Measurements from ENCODE around the gene NOXRED1. TPM values are rescaled to one million over a fixed set of nuclear protein-coding genes. Genes with fewer than 3 reads are reported as not detected.

The NOXRED1 gene, protein sequence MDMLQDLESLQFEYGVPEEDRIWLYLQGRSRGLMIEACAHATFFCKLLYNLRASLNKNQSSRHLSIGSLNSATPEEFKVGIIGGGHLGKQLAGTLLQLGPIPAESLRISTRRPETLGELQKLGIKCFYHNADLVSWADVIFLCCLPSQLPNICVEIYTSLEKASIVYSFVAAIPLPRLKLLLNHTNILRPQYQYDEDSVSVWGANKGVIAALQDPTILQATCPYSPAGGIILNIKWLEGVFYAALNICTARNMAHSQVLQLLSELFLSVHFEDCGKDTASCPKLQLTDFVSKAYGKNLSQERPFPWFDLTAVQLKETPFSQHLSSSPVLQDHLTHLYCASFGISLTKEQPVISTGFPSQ
- under 1 TPM; 0.27 to 0.30 TPM for total RNA-seq

DNA sequence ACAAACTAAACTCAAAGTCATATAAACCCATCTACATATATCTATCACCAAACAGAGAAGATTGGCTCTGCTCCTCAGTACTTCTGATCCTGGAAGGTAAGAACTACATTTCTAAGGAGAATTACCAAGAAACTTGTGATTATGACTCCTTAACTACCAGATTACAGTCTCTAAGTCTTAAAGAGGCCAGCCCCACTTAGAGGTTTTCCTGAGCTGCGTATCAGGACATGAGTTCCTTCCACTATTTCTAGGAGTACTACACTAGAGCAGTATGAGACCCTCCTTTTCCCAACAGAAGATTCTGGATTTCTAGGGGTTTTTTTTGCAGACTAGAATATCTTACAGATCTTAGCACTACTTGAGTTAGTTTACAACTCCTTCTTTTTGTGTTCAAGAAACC is at the start of gene NOXRED1:
TSS of gene NOXRED1 (minus strand) at position 101 of the 400 bp plus-strand sequence. CDS start 634 bp downstream, outside the sequence.
- ChIA-PET CTCF (no interaction called here), POLR2A (no interaction called here)

DNA sequence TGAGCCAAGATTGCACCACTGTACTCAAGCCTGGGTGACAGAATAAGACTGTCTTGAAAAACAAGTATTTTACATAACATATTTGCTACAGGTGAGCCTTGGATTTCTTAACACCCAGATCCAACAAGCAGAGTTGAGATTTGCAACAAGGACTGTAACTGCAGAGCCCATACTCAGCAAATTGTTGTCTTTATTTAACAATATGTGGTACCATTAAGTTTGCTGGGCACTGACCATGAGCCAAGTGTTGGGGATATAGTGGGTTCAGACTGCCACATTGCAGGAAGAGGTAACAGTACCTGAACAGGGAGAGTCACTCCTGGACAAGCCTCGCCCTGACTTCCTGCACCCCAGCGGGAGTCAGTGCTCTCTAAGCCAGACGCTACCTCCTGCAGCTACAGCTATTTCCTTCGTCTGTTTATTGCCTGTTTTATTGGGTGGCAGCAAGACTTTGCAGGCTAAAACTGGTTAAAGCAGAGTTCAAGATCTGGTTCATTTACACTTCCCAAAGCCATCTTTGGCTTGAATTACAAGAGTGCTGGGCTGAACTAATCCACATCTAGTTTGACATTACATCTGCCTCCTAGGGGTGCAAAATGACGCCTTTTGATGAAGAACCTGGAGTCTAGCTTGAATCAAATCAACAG is 47.0 kb upstream of the NOXRED1 start:
- CTCF ChIA-PET = no interaction called here
- POLR2A ChIA-PET = interaction anchor here (0.5 kb wide), 1 partner anchor 10 kb away, joined by 3 read pairs; no protein-coding TSS in a partner anchor

DNA sequence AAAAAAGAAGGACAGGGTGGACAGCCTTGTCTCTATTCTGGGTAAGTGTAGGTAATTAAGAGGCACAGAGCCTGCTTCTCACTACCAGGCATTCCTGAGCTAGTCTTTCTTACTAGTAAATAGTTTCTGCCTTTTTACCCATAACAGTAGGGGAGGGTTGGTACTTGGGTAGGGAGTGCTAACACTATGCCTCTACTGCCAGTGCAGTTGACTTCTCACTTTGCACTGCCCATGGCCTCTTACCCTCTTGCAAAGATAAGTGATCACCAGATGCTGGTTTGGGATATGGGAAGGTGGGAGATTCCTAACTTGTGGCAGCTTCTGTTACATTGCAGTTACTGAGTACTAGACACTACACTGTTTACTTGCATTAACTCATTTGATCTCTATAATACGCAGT is 46.2 kb upstream of the NOXRED1 start:
- ChIA-PET CTCF (interaction anchor here (1.3 kb wide), 1 partner anchor 18 kb away, joined by 3 read pairs; no protein-coding TSS in a partner anchor), POLR2A (no interaction called here)

DNA sequence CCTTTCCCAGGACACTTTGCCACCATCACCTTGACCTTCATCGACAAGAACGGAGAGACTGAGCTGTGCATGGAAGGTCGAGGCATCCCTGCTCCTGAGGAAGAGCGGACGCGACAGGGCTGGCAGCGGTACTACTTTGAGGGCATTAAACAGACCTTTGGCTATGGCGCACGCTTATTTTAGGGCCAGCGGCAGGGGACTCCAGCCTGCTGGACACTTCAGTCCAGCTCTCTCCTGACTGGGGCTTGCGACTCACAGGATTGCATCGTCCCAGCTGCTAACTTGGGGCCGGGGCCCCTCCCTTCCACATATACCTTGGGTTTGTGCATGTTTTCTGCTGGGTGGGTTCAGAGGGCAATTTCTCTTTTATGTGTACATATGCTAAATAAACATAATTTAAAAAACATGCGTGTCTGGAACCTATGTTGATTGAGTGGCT is 45.8 kb upstream of the NOXRED1 start:
- POLR2A ChIA-PET = no interaction called here
- CTCF ChIA-PET = interaction anchor here (1.3 kb wide), 1 partner anchor 18 kb away, joined by 3 read pairs; no protein-coding TSS in a partner anchor

DNA sequence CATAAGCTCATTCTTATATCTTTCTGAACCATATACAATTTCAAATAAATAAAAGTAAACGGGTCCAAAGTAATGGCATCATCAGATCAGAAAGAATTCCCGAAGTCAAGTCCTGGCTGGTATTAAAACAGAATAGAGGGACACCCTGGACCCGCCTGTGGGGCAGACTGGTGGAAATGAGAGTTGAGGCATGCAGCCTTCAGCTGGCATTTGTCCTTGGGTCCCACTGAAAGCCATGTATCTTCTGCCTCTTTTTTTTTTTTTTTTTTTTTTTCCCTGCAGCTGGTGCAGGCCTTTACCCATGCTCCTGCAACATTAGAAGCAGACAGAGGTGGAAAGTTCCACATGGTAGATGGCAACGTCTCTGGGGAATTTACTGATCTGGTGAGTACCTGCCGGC is 44.5 kb upstream of the NOXRED1 start:
- POLR2A ChIA-PET = no interaction called here
- CTCF ChIA-PET = interaction anchor here (1.0 kb wide), 1 partner anchor 224 kb away, joined by 3 read pairs; no protein-coding TSS in a partner anchor

DNA sequence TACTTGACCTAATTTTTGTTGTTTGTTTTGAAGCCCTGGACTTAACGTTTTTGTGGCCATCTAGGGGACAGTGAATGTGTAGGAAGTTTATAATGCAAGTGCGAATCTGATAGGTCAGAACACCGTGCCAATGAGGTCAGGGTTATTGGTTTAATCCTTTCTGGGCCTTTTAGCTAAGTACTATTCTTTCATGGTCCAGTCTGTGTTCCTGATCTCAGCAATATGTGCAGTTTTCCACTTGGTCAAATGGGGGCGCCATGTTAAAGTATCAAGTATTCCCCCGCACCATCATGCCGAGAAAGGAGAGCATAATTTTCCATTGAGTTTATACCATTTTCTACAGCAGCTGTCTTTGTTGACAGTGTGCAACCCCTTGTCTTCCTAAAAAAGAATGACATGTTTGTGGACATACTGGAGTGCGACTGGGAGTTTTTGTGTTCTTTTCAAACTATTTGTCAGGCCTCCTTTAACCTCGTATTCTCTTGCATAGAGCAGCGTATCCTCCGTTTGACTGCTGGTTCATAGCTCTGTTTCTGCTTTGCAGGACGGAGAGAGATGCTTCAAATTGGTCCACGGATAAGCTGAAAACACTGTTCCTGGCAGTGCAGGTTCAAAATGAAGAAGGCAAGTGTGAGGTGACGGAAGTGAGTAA is 35.9 kb upstream of the NOXRED1 start:
- CTCF ChIA-PET = interaction anchor here (1.0 to 1.6 kb wide), 5 partner anchors 48 to 249 kb away, joined by 3 to 4 read pairs (median 3); partner anchors contain the start of genes ALKBH1, GSTZ1, POMT2 and SLIRP
- POLR2A ChIA-PET = interaction anchor here (0.5 to 1.3 kb wide), 5 partner anchors 82 to 435 kb away, joined by 4 to 8 read pairs (median 5); partner anchors contain the start of genes GSTZ1, SAMD15 and TMED8

DNA sequence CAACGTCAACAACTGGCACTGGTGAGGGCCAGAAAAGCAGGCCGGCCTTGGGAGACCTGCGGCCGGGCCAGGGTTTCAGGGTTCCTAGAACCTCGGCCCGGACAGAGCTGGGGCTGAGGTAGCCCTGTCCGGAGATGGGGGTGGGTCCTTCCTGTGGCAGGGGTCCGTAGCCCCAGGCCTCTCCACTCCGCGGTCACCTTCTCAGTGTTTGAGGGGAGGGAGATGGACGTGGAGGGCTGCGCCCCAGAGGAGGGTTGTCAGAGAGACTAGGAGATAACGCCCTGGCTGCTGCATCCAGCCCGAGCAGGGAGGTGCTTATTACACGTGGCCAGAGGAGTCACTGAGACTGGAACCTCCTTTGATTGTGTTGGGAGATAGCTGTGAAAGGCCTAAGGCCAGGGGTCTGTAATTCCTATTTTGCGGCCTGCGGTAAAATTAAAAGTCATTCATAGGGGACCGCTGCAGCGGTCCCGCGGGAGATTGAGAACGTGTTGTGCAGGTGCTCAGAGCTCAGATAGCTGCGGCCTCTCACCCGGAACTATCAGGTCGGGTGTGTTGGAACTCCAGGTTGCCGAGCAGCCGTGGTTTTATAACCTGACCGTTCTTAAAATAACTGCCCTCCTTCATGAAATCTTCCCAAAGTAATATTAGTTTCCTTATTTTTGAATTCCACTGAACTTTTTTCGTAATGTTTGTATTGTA is 35.1 kb upstream of the NOXRED1 start:
- CTCF ChIA-PET = interaction anchor here (1.0 to 1.6 kb wide), 5 partner anchors 49 to 250 kb away, joined by 3 to 4 read pairs (median 3); partner anchors contain the start of genes ALKBH1, GSTZ1, POMT2 and SLIRP
- POLR2A ChIA-PET = interaction anchor here (0.5 to 1.3 kb wide), 7 partner anchors 14 to 434 kb away, joined by 3 to 8 read pairs (median 4); partner anchors contain the start of genes GSTZ1, SAMD15 and TMED8

DNA sequence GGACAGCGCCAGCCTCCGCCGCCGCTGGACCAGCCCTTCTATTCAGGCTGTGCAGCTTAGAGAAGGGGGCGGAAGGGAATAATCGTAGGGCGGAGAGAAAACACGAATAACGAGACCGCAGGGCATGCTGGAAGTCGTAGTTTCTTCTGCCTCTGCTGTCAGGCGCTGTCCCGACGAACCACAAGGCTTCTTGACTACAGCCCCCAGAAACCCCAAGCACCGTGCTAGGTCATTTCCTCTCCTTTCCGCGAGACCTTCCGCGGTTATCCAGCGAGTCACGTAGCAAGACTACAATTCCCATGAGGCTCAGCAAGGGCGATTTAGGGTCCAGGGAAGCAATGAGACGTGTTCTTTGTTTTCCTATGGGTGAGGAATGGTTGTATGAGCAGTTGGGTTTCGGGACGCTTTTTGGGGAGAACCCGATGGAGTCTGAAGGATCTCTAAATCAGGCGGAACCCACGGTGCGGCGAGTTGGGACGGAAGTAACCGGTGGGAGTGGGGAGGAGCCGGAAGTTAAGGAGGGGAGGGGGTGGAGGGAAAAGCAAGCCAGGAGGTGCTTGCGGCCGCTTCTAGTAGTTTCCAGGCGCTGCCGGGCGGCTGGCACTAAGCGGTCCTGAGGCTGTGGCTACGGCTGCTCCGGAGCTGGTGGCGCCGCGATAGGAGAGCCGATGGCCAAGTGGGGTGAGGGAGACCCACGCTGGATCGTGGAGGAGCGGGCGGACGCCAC is 34.4 kb upstream of the NOXRED1 start, which contains the start of the genes AHSA1 and VIPAS39:
TSS of gene AHSA1 (plus strand) at position 572 of the 727 bp plus-strand sequence. CDS start at position 669, 97 bp downstream.
TSS of gene VIPAS39 (minus strand) at position 80 of the 727 bp plus-strand sequence. CDS start 3,499 bp downstream, outside the sequence.
- POLR2A ChIA-PET = interaction anchor here (0.7 to 1.3 kb wide), 3 partner anchors 81 to 281 kb away, joined by 3 to 5 read pairs (median 4); partner anchors contain the start of genes SAMD15 and TMED8
- CTCF ChIA-PET = no interaction called here

DNA sequence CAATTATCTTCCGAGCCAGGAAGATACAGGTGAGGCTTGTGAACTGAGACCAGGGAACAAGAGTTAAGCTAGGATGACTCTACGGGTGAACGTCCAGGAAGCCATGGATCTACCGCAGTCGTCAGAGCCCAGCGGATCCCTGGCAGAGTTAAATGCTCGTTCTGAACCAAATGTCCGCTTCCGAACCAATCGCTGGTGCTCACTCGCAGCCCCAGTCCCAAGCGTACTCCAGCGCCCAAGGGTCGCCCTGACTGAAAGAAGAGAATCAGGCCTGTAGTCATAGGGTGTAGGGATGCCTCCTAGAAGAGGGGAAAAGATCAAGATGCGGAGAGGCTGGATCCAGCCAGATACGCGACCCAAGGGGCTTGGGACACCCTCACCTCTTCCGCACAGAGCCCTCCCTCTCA is 33.8 kb upstream of the NOXRED1 start:
- CTCF ChIA-PET = no interaction called here

DNA sequence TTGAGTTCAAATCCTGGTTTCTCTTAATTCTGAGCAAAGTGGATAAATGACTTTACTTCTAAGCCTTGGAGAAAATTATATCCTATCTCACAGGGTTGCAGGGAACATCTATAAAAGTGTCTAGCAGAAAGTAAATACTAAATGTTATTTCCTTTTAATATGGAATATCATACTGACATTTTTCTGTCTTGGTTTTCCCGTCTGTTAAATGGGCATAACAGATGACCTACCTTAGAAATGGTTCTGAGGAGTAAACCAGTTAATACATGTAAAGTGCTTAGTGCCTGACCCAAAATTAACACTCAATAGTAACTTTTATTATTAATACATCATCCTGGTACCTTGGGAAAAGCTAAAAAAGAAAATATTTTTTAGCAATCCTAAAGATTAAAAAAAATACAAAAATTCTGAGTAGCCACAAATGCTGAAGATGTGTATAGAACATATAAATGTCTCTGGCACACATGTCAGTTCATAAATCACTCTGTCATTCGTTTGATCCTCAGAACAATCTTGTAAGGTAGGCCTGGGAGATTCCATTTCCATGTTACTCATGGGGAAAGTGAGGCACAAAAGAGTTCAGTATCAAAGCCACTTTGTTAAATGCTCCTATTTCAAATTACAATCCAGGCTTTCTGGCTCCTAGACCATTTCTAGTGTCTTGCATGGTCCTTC is 32.8 kb upstream of the NOXRED1 start:
- ChIA-PET POLR2A (no interaction called here), CTCF (no interaction called here)

More for the DNA sequence above, 33.8 kb upstream of the NOXRED1 start:
- POLR2A ChIA-PET = interaction anchor here (0.7 kb wide), 1 partner anchor 282 kb away, joined by 3 read pairs; no protein-coding TSS in a partner anchor

DNA sequence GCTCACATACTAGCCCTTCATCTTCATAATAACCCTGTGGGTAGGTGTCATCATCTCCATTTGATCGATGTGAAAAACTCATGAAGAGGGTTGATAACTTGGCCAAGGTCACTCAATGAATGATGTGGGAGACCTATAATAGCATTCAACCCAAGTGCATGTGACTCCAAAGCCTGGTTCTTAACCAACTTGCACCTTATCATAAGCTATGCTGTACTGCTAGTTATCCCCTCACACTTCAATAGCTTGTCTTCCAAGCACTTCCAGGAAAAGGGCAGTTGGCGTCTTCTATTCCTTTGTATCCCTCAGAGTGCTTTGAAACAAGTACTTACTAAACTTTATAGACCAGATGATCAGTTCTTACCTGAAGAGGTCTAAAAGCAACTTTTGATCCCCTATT is 18.9 kb upstream of the NOXRED1 start:
- POLR2A ChIA-PET = no interaction called here
- CTCF ChIA-PET = no interaction called here

DNA sequence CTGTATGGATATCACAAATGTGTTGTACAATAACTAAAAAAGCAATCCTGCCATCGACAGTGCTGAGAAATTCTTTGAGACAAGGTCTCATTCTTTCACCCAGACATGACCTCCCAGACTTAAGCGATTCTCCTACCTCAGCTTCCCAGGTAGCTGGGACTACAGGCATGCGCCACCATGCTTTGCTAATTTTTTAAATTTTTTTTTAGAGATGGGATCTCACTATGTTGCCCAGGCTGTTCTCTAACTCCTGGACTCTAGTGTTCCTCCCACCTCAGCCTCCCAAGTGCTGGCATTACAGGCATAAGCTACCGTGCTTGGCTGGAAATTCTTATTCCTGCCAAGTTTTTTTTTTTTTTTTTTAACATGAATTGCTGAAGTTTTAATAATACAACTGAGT is 16.5 kb upstream of the NOXRED1 start:
- CTCF ChIA-PET = no interaction called here
- POLR2A ChIA-PET = no interaction called here

DNA sequence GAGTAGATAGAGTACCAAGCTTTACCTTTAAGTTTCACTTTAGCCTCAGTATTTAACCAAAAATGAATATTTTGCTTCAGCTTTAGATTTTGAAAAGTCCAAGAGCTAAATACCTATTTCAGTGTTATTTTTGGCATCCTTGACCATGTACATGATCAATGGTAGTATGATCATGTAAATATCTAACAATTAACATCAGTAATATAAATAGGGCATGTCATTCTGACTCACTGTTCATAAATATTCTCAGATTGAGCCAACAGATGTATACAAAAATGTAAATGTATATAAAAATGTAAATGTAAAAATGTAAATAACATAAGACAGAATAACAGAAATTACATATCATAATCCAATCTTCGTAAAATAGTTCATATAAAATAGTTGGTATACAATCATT is 15.3 kb upstream of the NOXRED1 start:
- CTCF ChIA-PET = no interaction called here
- POLR2A ChIA-PET = no interaction called here

DNA sequence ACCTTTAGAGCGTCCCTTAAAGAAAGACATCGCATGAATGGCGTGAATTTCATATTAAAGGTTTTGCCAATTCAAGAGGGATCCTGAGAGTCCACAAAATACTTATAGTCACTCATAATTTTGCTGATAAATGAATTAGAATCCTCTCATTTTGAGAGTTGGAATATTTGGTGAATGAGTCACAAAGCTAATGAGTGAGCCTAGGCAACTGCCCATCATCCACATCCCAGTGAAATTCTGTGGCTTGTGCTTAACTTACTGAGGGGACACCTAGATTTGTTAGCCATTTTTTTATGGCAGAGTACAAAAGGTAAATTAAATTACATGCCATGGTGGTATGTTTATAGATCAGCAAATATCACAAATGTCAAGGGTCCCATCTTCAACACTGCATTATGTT is 12.7 kb upstream of the NOXRED1 start:
- CTCF ChIA-PET = no interaction called here
- POLR2A ChIA-PET = no interaction called here

DNA sequence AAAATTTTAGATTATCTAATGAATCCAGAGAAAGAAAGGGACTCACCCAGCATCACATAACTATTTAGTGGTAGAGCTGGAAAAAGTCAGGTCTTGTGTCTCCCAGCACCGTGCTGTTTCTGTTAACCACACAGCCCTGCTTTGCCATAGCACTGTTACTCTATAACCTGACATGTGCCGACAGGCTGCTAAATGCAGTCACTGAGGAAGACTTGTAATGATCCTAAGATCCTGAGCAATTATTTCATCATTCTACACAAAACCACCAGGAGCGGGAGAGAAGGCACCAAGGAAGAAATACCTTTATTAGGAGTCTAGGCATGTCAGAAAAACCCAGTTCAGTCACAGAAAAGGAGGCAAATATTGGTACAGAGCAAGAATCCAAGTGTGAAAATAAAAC is 3.1 kb upstream of the NOXRED1 start:
- POLR2A ChIA-PET = no interaction called here
- CTCF ChIA-PET = no interaction called here

DNA sequence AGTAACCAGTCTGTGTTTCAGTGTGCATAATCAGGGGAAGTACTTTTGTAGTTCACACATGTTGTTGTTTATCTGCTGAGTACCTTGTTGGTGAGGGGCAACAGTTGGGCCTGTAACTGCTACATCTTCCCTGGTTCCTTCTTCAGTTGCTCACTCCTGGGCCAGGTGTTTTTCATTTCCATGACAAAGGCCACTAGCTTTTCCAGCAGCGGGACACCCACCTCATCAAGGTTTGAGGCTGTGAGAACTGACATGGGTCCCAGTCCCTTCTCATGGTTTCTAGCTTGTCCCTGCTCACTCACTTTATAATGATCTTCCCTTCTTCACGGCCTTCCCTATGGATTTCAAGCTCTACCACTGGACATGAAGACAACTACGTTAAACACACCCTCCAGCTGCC is 1.5 kb upstream of the NOXRED1 start:
- CTCF ChIA-PET = no interaction called here
- POLR2A ChIA-PET = no interaction called here

DNA sequence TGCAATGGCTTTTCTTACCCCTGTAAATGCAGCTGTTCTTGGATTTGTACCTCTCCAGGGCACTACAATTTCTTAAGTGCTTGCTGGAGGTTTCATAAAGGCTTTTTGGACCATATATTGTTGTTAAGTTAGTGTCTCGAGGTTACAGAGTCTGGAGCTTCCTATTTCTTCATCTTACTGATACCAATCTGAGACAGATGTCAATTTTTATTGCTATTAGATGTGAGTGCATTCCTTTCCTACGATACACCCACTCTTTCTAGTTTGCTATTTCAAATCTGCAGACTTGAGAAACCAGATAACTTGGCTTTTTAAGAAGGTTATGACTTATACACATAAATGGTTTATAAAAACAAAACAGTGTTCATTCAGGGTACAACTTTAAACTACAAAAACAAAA is 2.1 kb downstream of the NOXRED1 start:
- CTCF ChIA-PET = no interaction called here
- POLR2A ChIA-PET = no interaction called here

DNA sequence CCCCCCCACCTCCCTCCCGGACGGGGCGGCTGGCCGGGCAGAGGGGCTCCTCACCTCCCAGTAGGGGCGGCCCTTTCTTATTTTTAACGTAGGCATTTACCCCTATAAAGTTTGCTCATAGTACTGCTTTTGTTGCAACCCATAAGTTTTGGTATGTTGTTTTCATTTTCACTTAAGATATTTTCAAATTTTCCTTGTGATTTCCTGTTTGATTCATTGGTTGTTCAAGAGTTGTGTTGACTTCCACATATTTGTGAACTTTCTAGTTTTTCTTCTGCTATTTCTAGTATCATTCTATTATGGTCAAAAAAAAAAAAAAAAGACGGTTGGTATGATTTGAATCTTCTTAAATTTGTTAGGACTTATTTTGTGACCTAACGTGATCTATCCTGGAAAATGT is 6.5 kb downstream of the NOXRED1 start:
- POLR2A ChIA-PET = no interaction called here
- CTCF ChIA-PET = no interaction called here

Measured in activated CD8-positive, alpha-beta memory T cell treated with anti-CD3 and anti-CD28 coated beads for 36 hours (primary cell).